Measurements from ENCODE around the gene RBP7.
A peak's percentile ranks its signal among the peaks of the same experiment; 100 is the strongest.

Gene RBP7

DNA sequence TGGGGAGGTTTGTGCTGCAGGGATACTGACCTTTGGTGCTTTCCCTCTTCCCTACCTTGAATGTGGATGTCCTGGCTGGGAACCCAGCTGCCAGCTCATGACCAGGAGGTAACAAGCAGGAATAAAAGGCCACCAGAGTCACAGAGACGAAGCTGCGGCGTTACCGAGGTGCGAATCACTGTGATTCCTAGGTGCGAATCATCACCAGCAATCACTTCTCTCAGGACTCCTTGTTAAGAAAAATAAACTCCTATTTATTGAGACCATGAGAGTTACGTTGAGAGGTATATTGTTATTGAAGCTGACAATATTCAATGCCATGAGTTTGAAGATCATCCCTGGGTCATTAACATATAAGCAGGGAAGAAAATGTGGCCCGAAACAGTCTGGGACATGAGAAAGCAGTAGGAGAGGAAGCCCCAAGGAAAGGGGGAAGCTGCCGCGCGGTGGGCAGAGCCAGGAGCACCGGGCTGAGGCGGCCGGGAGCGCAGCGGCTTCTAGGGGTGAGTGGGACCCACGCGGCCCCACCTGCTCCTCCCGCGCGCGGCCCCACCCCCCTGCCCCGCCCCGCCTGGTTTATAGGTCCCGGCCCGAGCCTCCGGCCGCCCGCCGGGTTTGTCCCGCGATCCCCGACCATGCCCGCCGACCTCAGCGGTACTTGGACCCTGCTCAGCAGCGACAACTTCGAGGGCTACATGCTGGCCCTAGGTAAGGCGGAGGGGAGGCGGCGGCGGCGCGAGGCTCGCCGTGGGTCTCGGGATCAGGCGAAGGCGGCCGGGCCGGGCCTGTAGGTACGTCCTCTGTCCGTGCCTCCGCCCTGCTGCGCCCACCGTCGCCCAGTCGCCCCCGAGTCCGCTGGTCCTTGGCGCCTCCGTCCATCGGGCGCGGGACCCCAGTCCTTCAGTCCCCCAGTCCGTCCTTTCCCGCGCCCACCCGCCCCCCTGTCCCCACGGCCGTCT is at the start of gene RBP7:
TSS of gene RBP7 (plus strand) at position 605 of the 959 bp plus-strand sequence. CDS start at position 636, 31 bp downstream.
- Histone ChIP-seq H3K27ac (peak within 1 kb of the TSS in 1 of 2 donors; percentile 44), H3K4me3 (peak within 1 kb of the TSS; percentile 75)
- no peak for DNase-seq (ENCODE audit: low spot score)
- no peak for TF ChIP-seq CTCF (IDR thresholded peaks at IDR 0.05)

DNA sequence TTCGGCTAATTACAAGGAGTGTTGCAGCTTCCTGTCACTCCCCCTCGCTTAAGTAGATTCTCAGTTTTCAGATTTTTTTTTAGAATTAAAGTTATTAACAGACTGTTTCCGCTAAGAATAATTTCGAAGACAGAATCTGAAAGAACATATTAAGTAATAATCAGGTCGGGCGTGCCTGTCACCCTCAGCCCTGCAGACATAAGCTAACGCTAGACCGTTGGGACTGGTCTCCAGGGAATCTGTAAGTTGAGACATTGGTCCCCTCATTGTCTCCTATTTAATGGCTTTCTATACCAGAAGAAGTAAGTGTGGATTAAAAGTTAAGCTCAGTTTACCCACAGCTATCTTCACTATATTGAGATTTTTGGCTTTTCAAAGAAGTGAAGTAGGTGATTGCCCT is 39.3 kb upstream of the RBP7 start:
- DNase-seq (ENCODE audit: low spot score), result no peak
- no peak for TF ChIP-seq CTCF (IDR thresholded peaks at IDR 0.05)
- no peak overlapping the region for H3K4me3 ChIP-seq
- no peak overlapping the region for H3K27ac ChIP-seq

DNA sequence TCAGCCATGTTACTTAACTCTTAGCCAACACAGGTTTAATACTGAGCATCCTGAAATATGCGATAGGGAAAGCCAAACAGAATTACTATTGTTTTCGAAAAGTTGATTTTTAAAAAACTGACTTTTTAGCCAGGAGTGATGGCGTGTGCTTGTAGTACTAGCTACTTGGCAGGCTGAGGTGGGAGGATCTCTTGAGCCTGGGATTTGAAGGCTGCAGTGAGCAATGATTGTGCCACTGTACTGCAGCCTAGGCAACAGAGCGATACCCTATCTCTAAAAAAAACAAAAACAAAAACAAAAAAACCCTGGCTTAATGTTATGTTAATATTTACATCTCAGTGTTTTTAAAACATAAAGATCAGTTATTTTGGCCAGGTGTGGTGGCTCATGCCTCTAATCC is 37.0 kb upstream of the RBP7 start:
- no peak for TF ChIP-seq CTCF (IDR thresholded peaks at IDR 0.05)
- Histone ChIP-seq H3K4me3 (no peak overlapping the region), H3K27ac (no peak overlapping the region)
- no peak for DNase-seq (ENCODE audit: low spot score)

- no peak overlapping the region for H3K27ac ChIP-seq
- TF ChIP-seq CTCF (IDR thresholded peaks at IDR 0.05), result no peak
- DNase-seq (ENCODE audit: low spot score), result no peak
Measured at GRCh38 chr1:9960706-9961562, 36.1 kb upstream of the RBP7 start.

DNA sequence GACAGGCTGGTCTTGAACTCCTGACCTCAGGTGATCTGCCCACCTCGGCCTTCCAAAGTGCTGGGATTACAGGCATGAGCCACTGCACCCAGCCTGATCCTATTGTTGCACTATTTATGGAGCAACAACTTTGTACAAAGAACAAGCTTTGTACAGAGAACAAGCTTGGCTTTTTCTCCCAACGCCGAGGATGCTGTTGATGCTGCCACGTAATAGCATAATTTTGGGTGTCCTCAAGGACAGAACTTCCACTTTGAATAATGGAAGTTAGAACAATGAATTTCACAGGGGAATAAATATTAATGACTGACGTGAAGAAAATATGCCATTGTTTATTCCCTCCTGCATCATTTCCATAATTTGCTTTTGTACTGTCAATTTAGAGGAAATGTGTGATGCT is 12.8 kb upstream of the RBP7 start:
- no peak for TF ChIP-seq CTCF (IDR thresholded peaks at IDR 0.05)
- DNase-seq (ENCODE audit: low spot score), result no peak
- Histone ChIP-seq H3K27ac (peak overlapping the region in 1 of 2 donors; percentile 7), H3K4me3 (no peak overlapping the region)

More at GRCh38 chr1:9960706-9961562, 36.1 kb upstream of the RBP7 start:
- no peak overlapping the region for H3K4me3 ChIP-seq

- Histone ChIP-seq H3K27ac (no peak overlapping the region), H3K4me3 (no peak overlapping the region)
- no peak for TF ChIP-seq CTCF (IDR thresholded peaks at IDR 0.05)
- DNase-seq (ENCODE audit: low spot score), result no peak
Measured at GRCh38 chr1:9985001-9985400, 12.0 kb upstream of the RBP7 start.
